Stimulated activated naive CD8-positive, alpha-beta T cell treated with anti-CD3 and anti-CD28 coated beads, Interleukin-15, Interleukin-2, amounts not matched to agents 100 ng/mL and 50 ng/mL, for 24 hours (primary cell): ENCODE data around the gene HDHD2.
A peak's percentile ranks its signal among the peaks of the same experiment; 100 is the strongest.
"Not testable (repeated sequence)": the region's sequence is repeated elsewhere in the genome, so short reads cannot be mapped to it uniquely, and the experiment has no call there.

ENCODE experiments used
- H3K27ac Mint-ChIP-seq: one replicate; pipeline ENCODE4 v1.8.0; 2021; ENCODE audit warnings: mild to moderate bottlenecking, mixed read lengths
- H3K27me3 Mint-ChIP-seq: one replicate; pipeline ENCODE4 v1.8.0; 2021; ENCODE audit warnings: mixed read lengths
- H3K36me3 Mint-ChIP-seq: one replicate; pipeline ENCODE4 v1.8.0; 2021; ENCODE audit warnings: low read depth, mixed read lengths
- H3K4me1 Mint-ChIP-seq: one replicate; pipeline ENCODE4 v1.8.0; 2021; ENCODE audit warnings: low read depth, mixed read lengths
- H3K4me3 Mint-ChIP-seq: one replicate; pipeline ENCODE4 v1.8.0; 2021; ENCODE audit warnings: mild to moderate bottlenecking, mixed read lengths
- H3K9me3 Mint-ChIP-seq: one replicate; pipeline ENCODE4 v1.8.0; 2021; ENCODE audit warnings: mixed read lengths

The HDHD2 gene, protein sequence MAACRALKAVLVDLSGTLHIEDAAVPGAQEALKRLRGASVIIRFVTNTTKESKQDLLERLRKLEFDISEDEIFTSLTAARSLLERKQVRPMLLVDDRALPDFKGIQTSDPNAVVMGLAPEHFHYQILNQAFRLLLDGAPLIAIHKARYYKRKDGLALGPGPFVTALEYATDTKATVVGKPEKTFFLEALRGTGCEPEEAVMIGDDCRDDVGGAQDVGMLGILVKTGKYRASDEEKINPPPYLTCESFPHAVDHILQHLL

DNA sequence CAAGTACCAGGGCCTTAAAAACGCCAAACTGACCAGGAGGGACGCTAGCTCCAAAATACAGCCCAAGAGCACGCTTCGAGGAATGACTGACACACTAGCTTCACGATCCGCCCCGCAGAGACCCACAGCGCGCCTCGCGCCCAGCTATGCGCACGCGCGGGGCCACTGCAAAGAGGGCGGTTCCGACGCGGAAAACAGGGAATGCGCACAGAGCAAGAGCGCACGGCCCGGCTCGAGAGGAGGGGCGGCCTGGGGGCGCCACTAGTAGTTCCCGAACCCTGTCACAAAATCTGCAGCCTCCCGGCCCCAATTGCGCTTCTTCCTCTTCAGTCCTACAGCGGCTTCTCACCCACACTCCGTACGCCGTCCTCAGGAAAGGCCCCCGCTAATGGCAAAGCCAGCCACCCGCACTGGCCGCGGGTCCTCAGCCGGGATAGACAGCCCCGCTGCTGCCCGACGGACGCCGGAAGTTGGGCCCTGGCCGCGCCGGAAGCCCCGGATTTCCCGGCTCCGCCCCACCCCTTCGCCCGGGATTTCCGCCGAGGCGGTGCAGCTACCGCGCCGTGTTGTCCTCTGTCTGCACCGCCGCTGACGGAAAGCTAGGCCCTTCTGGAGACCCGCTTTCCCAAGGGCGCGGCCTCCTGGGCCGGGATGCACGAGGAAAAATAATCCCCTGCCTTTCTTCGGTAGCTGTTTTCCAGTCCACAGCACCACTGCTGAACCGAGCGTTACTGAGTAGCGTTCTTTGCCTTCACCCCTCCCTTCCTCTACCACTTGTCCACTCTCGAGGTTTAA lies at the start of gene HDHD2:
HDHD2 (minus strand) TSS at position 472 of the 795 bp plus-strand sequence. CDS start 14,061 bp downstream, outside the sequence.
- H3K27me3 Mint-ChIP-seq, result no peaks in the 10 kb centered on the region

GRCh38 chr18:47195961-47196360 lies 45.7 kb upstream of the HDHD2 start:
- not testable (repeated sequence) for H3K27ac Mint-ChIP-seq, H3K36me3 Mint-ChIP-seq, H3K4me3 Mint-ChIP-seq, H3K9me3 Mint-ChIP-seq, H3K4me1 Mint-ChIP-seq
- H3K27me3 Mint-ChIP-seq, result peaks cover 33% of the 10 kb centered on the region

More for the DNA sequence above, at the start of gene HDHD2:
- Mint-ChIP-seq H3K36me3 (peaks cover 23% of the 10 kb centered on the region), H3K4me1 (peaks cover 36% of the 10 kb centered on the region), H3K9me3 (no peaks in the 10 kb centered on the region), H3K4me3 (peak within 1 kb of the TSS; percentile 94), H3K27ac (peak within 1 kb of the TSS; percentile 96)

- Mint-ChIP-seq H3K4me1 (peaks cover 4% of the 10 kb centered on the region), H3K9me3 (no peaks in the 10 kb centered on the region), H3K36me3 (no peaks in the 10 kb centered on the region), H3K27ac (no peak overlapping the region), H3K4me3 (no peak overlapping the region), H3K27me3 (peaks cover 45% of the 10 kb centered on the region)
Measured at GRCh38 chr18:47191961-47192360, 41.7 kb upstream of the HDHD2 start.

DNA sequence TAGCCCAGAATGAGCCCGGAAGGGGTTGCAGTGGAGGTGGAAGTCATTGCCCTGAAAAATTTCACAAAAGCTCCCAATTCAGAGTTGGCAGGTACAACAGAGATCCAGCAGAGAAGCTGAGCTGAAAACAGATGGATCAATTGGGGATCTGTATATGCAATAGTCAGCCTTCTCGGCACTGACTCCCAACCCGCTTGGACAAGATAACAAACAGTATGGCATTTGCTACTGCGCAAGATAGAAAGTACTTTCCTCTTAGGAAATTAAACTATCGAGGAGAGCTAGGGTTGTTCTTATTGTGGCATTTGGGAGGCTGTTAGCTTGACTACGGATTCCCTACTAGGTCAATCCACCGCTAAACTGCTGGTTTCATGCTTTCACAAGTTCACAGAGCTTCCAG lies 37.4 kb upstream of the HDHD2 start:
- Mint-ChIP-seq H3K27me3 (peaks cover 38% of the 10 kb centered on the region), H3K4me3 (no peak overlapping the region), H3K9me3 (peaks cover 16% of the 10 kb centered on the region), H3K27ac (no peak overlapping the region), H3K36me3 (no peaks in the 10 kb centered on the region), H3K4me1 (no peaks in the 10 kb centered on the region)

DNA sequence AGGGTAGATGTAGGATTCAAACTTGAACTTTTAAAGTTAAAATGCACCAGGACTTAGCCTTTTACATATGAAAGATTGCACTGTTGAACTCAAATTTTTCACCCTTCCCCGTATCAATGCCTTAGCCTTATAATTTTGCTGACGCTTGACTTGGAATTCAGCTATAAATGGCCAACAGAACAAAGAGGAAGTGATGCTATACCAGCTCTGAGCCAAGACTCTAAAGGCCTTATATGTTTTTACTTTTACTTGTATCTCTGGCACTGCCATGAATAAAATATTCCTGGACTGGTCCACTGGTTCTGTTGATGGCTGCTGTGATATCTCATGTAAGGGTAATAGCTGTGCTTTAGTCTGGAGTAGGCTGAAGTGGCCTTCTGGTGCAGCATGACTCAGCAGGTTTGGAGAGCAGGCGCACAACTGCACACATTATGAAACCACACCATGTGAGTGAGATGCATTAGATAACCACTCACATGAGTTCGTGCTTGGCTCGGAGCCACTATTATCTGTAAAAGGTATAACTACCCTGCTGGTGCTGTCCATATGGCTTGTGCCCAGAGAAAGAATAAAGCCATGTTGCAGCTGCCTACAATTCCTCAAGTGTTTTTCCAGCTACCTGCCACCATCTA lies 34.2 kb upstream of the HDHD2 start:
- Mint-ChIP-seq H3K27me3 (peaks cover 27% of the 10 kb centered on the region), H3K27ac (no peak overlapping the region), H3K4me1 (no peaks in the 10 kb centered on the region), H3K36me3 (no peaks in the 10 kb centered on the region), H3K9me3 (peaks cover 16% of the 10 kb centered on the region), H3K4me3 (no peak overlapping the region)

- H3K4me1 Mint-ChIP-seq, H3K4me3 Mint-ChIP-seq, H3K27ac Mint-ChIP-seq, H3K36me3 Mint-ChIP-seq: not testable (repeated sequence)
- H3K9me3 Mint-ChIP-seq, result peaks cover 16% of the 10 kb centered on the region
- peaks cover 18% of the 10 kb centered on the region for H3K27me3 Mint-ChIP-seq
Measured at GRCh38 chr18:47182156-47182555, 31.9 kb upstream of the HDHD2 start.

DNA sequence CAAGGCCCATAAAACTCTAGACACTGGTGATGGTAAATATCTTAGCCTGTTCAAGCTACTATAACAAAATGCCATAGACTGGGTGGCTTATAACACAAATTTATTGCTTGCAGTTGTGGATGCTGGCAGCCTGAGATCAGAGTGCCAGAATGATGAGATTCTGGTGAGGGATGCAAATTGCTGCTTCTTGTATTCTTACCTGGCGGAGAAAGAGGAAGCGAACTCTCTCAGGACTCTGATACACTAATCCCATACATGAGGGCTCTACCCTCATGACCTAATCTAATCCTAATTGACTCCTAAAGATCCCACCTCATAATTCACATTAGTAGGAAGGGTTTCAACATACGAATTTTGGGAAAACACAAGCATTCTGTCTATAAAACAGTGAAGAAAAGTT lies 30.5 kb upstream of the HDHD2 start:
- H3K4me1 Mint-ChIP-seq, result peaks cover 3% of the 10 kb centered on the region

GRCh38 chr18:47179520-47179919 lies 29.2 kb upstream of the HDHD2 start:
- H3K27ac Mint-ChIP-seq, result no peak overlapping the region
- peaks cover 8% of the 10 kb centered on the region for H3K9me3 Mint-ChIP-seq
- H3K4me1 Mint-ChIP-seq, result peaks cover 3% of the 10 kb centered on the region
- H3K36me3 Mint-ChIP-seq, result no peaks in the 10 kb centered on the region
- H3K27me3 Mint-ChIP-seq, result peaks cover 12% of the 10 kb centered on the region
- no peak overlapping the region for H3K4me3 Mint-ChIP-seq

More for the DNA sequence above, 30.5 kb upstream of the HDHD2 start:
- Mint-ChIP-seq H3K27ac (no peak overlapping the region), H3K27me3 (peaks cover 13% of the 10 kb centered on the region), H3K36me3 (no peaks in the 10 kb centered on the region), H3K4me3 (no peak overlapping the region), H3K9me3 (peaks cover 16% of the 10 kb centered on the region)

DNA sequence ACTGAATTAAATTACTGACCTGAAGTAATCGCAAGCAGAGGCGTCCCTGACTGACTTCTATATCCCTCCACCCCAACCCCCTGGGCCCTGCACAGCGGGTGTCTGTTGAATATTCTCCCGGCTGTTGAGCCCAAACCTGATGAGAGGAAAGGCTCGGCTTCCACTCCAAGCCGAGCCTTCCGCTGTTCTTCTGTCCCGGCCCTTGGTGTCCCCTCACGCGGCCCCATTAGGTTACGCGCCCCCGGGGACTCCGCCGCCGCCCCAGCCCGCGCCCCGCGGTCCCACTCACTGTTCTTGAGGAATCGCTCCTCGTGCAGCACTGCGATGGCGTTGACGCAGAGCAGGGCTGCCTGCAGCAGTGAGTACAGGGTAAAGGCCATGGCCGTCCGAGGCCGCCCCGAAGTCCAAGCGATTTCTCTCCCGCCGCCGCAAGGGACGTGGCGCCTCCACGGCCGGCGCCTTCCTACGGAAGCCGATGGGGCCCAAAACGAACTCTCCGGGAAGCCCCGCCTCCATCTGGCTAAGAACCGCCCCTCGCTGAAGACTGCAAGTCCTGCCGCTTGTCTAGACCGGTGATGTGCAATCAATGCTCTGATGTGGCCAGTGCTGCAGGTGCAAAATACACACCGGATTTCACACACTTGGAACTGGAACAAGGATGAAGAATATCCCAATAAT lies 25.7 kb upstream of the HDHD2 start, which contains the start of gene IER3IP1:
IER3IP1 (minus strand) TSS at position 467 of the 678 bp plus-strand sequence; CDS start at position 380, 87 bp downstream.
- H3K36me3 Mint-ChIP-seq, result no peaks in the 10 kb centered on the region
- H3K27ac Mint-ChIP-seq, result no peak within 1 kb of the TSS
- H3K4me1 Mint-ChIP-seq, result peaks cover 3% of the 10 kb centered on the region
- H3K27me3 Mint-ChIP-seq, result no peaks in the 10 kb centered on the region
- no peaks in the 10 kb centered on the region for H3K9me3 Mint-ChIP-seq
- H3K4me3 Mint-ChIP-seq, result peak within 1 kb of the TSS; percentile 7

DNA sequence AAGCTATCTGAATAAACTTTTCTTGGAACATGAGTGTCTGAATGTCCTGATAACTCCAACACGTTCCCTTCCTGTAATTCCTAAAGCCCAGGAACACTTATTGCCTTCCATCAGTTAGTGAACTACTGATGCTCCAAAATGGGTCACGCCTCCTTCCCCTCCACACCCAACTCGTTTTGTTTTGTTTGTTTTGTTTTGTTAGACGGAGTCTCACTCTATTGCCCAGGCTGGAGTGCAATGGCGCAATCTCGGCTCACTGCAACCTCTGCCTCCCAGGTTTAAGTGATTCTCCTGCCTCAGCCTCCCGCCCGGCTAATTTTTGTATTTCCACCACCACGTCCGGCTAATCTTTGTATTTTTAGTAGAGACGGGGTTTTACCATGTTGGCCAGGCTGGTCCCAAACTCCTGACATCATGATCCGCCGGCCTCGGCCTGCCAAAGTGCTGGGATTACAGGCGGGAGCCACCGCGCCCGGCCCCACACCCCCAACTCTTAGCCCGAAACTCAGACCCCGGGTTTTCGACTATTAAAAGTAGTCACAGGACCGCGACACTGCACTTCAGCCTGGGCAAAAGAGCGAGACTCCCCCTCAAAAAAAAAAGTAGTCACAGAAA lies 25.1 kb upstream of the HDHD2 start:
- no peak overlapping the region for H3K27ac Mint-ChIP-seq
- H3K36me3 Mint-ChIP-seq, result no peaks in the 10 kb centered on the region
- H3K27me3 Mint-ChIP-seq, result no peaks in the 10 kb centered on the region
- no peaks in the 10 kb centered on the region for H3K9me3 Mint-ChIP-seq
- peaks cover 3% of the 10 kb centered on the region for H3K4me1 Mint-ChIP-seq
- no peak overlapping the region for H3K4me3 Mint-ChIP-seq

DNA sequence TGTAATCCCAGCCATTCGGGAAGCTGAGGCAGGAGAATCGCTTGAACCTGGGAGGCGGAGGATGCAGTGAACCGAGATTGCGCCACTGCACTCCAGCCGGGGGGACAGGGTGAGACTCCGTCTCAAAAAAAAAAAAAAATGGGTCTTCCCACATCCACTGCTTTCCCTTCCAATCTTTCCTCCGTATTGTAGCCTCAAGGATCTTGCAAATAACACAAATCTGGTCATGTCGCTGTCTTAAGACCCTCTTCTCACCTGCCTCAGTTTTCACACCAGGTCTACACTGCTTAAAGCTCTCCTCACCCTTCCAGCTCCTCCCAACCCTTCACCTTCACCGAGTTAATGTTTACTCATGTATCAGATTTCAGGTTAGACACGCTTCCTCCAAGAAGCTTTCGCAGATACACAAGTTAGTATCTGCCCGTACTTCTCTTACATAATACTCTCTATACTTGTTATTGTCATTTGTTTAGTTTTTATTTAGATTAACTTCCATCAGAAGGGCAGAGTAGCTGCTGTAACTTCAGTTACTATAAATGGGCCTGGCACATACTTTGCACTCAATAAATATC lies 24.3 kb upstream of the HDHD2 start:
- no peaks in the 10 kb centered on the region for H3K27me3 Mint-ChIP-seq
- H3K4me1 Mint-ChIP-seq, result peaks cover 3% of the 10 kb centered on the region
- no peaks in the 10 kb centered on the region for H3K9me3 Mint-ChIP-seq
- no peaks in the 10 kb centered on the region for H3K36me3 Mint-ChIP-seq
- no peak overlapping the region for H3K4me3 Mint-ChIP-seq
- H3K27ac Mint-ChIP-seq, result no peak overlapping the region

- Mint-ChIP-seq H3K27ac (no peak overlapping the region), H3K36me3 (no peaks in the 10 kb centered on the region), H3K4me1 (peaks cover 14% of the 10 kb centered on the region), H3K9me3 (no peaks in the 10 kb centered on the region), H3K4me3 (no peak overlapping the region), H3K27me3 (no peaks in the 10 kb centered on the region)
Measured at GRCh38 chr18:47172476-47172875, 22.2 kb upstream of the HDHD2 start.

GRCh38 chr18:47168913-47169312 lies 18.6 kb upstream of the HDHD2 start:
- no peaks in the 10 kb centered on the region for H3K9me3 Mint-ChIP-seq
- H3K27ac Mint-ChIP-seq, result no peak overlapping the region
- peaks cover 14% of the 10 kb centered on the region for H3K36me3 Mint-ChIP-seq
- H3K4me1 Mint-ChIP-seq, result peaks cover 27% of the 10 kb centered on the region
- no peaks in the 10 kb centered on the region for H3K27me3 Mint-ChIP-seq
- H3K4me3 Mint-ChIP-seq, result no peak overlapping the region

- peaks cover 31% of the 10 kb centered on the region for H3K4me1 Mint-ChIP-seq
- peaks cover 14% of the 10 kb centered on the region for H3K36me3 Mint-ChIP-seq
- H3K27me3 Mint-ChIP-seq, result no peaks in the 10 kb centered on the region
- H3K27ac Mint-ChIP-seq, result no peak overlapping the region
- H3K4me3 Mint-ChIP-seq, result no peak overlapping the region
- H3K9me3 Mint-ChIP-seq, result no peaks in the 10 kb centered on the region
Measured at GRCh38 chr18:47168509-47168908, 18.2 kb upstream of the HDHD2 start.
